Stimulated activated memory B cell treated with anti-CD40 and anti-IgM and Interleukin-4, amounts not matched to agents 10 μg/mL and 1 μg/mL and 100 μg/mL, for 72 hours (primary cell): Measurements from ENCODE around the gene ARL1.
"Not testable (repeated sequence)": the region's sequence is repeated elsewhere in the genome, so short reads cannot be mapped to it uniquely, and the experiment has no call there.

Source experiments
- ATAC-seq: fragments of 150-1000 bp; cut with Tn5 transposase; 2 replicates; pipeline ENCODE4 v1.10.0; 2021
- H3K27ac Mint-ChIP-seq: one replicate; pipeline ENCODE4 v1.8.0; 2022; ENCODE audit warnings: mild to moderate bottlenecking, mixed read lengths
- H3K27me3 Mint-ChIP-seq: one replicate; pipeline ENCODE4 v1.8.0; 2022; ENCODE audit warnings: mixed read lengths
- H3K36me3 Mint-ChIP-seq: one replicate; pipeline ENCODE4 v1.8.0; 2022; ENCODE audit warnings: mixed read lengths
- H3K4me1 Mint-ChIP-seq: one replicate; pipeline ENCODE4 v1.8.0; 2022; ENCODE audit warnings: mixed read lengths
- H3K4me3 Mint-ChIP-seq: one replicate; pipeline ENCODE4 v1.8.0; 2022; ENCODE audit warnings: mild to moderate bottlenecking, moderate library complexity, mixed read lengths
- H3K9me3 Mint-ChIP-seq: one replicate; pipeline ENCODE4 v1.8.0; 2022; ENCODE audit warnings: mixed read lengths

Gene ARL1

DNA sequence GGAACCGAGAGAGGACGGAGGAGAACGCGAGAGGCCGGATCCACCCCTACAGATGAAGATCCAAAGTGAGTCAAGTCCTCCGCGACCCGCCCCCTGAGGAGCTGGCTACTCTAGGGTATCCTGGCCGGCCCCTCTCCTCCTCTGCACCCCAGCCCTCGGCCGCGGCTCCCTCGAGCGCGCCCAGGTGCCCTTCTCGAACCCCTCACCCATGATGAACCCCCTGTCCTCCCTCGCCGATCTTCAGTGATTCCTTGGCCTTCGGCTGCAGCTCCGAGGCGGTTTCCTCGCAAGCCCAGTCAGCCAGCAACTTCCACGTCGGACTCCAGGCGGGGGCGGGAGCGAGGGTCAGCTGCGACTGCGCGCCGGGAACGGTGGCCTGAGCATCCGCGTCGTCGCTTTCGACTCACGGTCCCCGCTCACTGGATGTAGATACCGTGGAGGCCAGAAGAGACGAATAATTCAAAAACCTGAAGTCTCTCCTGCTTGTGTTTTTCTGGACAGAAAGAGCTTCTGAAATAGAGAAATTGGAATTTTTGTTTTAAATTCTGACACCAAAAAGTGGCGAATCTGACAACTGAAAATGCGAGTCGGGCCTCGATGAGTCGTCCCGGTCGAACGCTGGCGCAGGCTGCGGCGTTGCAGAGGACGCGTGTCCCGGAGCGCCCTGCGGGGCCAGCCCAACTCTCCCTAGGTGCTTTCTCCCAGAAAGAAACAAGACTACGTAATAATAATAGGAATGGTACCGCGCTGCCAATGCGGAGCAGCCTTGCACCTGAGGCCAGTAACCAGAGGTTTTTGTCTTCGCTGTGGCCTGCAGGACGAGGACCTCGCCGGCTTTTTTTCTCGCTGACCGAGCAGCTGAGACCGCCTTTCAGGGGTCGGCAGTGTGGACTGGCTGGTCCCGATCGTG is at the start of gene ARL1:
Gene ARL1 (minus strand): TSS at position 337 of the 910 bp plus-strand sequence. CDS start 127 bp downstream, at position 210.
- Mint-ChIP-seq H3K4me1 (peaks cover 26% of the 10 kb centered on the region), H3K36me3 (no peaks in the 10 kb centered on the region), H3K4me3 (peak within 1 kb of the TSS; percentile 92), H3K27me3 (no peaks in the 10 kb centered on the region), H3K27ac (peak within 1 kb of the TSS; percentile 96), H3K9me3 (no peaks in the 10 kb centered on the region)
- ATAC-seq, result peak; percentile 91

DNA sequence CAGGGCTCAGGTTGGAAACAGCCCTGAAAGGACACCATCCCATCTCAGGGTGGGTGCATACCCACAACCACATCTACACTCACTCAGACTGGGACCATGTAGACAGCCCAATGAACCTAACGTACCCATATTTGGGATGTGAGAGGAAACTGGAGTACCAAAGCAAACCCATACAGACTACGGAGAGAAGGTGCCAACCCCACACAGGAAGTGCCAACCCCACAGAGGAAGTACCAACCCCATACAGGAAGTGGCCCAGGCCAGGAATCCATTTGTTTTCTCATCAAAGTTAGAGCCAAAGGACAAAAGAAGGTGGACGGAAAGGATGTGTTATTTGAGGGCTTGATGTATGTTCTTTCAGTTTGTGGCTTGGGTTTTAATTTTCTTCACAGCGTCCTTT is 48.1 kb upstream of the ARL1 start:
- no peak for ATAC-seq
- Mint-ChIP-seq H3K4me1 (peaks cover 4% of the 10 kb centered on the region), H3K27ac (no peak overlapping the region), H3K4me3 (no peak overlapping the region), H3K9me3 (peaks cover 5% of the 10 kb centered on the region), H3K36me3 (no peaks in the 10 kb centered on the region), H3K27me3 (no peaks in the 10 kb centered on the region)

DNA sequence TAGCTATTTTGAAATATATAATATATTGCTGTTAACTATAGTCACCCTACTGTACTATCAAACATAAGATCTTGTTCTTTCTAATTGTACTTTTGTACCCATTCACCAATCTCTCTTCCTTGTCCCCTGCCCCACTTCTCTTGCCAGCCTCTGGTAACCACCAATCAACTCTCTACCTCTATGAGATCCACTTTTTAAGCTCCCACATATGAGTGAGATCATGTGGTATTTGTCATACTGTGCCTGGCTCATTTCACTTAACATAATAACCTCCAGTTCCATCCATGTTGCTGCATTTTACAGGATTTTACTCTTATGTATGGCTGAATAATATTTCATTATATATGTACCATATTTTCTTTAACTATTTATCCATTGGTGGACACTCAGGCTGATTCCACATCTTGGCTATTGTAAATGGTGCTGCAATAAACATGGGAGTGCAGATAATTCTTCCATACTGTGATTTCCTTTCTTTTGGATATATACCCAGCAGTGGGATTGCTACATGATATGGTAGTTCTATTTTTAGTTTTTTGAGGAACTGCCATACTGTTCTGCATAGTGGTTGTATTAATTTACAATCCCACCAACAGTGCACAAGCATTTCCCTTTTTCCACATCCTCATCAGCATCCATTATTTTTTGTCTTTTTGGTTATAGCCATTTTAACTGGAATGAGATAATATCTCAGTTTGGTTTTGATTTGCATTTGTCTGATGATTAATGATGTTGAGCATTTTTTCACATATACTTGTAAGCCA is 34.1 kb upstream of the ARL1 start:
- no peaks in the 10 kb centered on the region for H3K27me3 Mint-ChIP-seq
- no peaks in the 10 kb centered on the region for H3K36me3 Mint-ChIP-seq
- no peaks in the 10 kb centered on the region for H3K9me3 Mint-ChIP-seq
- no peaks in the 10 kb centered on the region for H3K4me1 Mint-ChIP-seq
- ATAC-seq, result no peak
- no peak overlapping the region for H3K4me3 Mint-ChIP-seq
- H3K27ac Mint-ChIP-seq, result no peak overlapping the region

DNA sequence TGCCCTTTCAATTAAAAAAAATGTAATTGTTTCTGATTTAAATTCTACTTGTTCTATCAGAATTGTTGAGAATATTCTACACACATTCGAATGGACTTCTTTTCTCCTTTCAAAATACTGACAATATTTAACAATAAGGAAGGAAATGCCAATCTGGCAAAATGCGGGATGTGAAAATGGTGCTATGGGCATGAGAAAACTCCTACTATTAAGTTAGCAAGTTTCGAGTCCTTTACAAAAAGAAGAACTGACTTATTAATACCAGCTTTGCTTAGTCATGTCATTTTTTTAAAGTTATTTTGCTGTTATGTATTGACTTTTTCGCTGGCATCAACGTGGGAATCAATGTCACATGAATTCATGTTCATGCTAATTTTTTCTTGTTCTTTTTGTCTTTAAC is 31.7 kb upstream of the ARL1 start:
- H3K27me3 Mint-ChIP-seq, result no peaks in the 10 kb centered on the region
- no peak overlapping the region for H3K4me3 Mint-ChIP-seq
- no peak overlapping the region for H3K27ac Mint-ChIP-seq
- H3K36me3 Mint-ChIP-seq, result no peaks in the 10 kb centered on the region
- no peaks in the 10 kb centered on the region for H3K9me3 Mint-ChIP-seq
- H3K4me1 Mint-ChIP-seq, result no peaks in the 10 kb centered on the region
- no peak for ATAC-seq

DNA sequence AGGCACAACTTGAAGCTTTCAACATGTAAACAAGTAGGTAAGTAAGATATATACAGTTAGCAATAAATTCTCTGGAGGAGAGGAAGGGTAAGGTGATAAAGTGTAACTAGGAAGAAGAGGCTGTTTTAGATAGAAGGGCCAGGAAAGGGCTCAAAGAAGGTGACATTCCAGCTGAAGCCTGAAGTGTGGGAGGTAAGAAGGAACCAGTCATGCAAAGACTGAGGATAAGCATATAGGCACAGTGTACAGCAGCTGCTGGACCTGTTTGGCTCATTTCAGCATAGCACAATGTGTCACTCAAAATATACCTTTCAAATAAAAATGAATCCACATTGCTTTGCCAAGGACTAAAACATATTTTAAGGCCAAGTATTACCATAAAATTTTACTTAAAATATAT is 28.6 kb upstream of the ARL1 start:
- no peak for ATAC-seq

DNA sequence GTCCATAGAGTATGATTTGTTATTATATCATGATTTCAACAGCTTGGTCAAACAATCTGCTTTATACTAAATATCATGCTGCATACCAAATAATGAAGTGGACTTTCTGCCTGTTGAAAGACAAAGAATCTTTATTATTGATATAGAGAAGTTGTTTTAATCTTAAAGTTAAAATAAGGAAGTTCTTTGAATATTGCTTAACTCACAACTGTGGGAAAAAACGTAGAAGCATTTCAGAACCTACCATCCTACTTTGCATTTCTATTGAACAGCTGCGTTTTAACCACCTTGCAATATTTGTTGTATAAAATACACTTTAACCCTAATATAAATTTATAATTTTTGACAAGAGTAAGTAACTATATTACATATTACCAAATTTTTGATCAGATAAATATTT is 22.9 kb upstream of the ARL1 start:
- Mint-ChIP-seq H3K9me3 (no peaks in the 10 kb centered on the region), H3K27ac (no peak overlapping the region)

More for the DNA sequence above, 28.6 kb upstream of the ARL1 start:
- H3K4me1 Mint-ChIP-seq, result no peaks in the 10 kb centered on the region
- H3K4me3 Mint-ChIP-seq, result no peak overlapping the region
- no peaks in the 10 kb centered on the region for H3K9me3 Mint-ChIP-seq
- no peak overlapping the region for H3K27ac Mint-ChIP-seq
- H3K27me3 Mint-ChIP-seq, result no peaks in the 10 kb centered on the region
- H3K36me3 Mint-ChIP-seq, result no peaks in the 10 kb centered on the region

DNA sequence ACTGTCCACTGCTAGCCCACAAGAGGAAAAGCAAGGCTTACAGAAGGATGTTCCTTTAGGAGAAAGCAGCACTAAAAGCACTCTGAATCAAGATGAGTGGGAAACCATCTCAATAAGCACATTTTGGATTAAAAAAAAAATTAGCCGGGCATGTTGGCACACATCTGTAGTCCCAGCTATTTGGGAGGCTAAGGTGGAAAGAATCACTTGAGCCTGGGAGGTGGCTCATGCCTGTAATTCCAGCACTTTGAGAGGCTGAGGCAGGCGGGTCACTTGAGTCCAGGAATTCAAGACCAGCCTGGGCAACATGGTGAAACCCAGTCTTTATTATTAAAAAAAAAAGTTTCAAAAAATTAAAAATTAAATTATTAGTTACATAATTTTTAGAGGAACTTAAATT is 17.0 kb upstream of the ARL1 start:
- H3K9me3 Mint-ChIP-seq, result no peaks in the 10 kb centered on the region
- H3K4me1 Mint-ChIP-seq, result no peaks in the 10 kb centered on the region

More for the DNA sequence above, 22.9 kb upstream of the ARL1 start:
- no peaks in the 10 kb centered on the region for H3K4me1 Mint-ChIP-seq
- H3K36me3 Mint-ChIP-seq, result no peaks in the 10 kb centered on the region
- H3K27me3 Mint-ChIP-seq, result no peaks in the 10 kb centered on the region
- no peak for ATAC-seq
- H3K4me3 Mint-ChIP-seq, result no peak overlapping the region

DNA sequence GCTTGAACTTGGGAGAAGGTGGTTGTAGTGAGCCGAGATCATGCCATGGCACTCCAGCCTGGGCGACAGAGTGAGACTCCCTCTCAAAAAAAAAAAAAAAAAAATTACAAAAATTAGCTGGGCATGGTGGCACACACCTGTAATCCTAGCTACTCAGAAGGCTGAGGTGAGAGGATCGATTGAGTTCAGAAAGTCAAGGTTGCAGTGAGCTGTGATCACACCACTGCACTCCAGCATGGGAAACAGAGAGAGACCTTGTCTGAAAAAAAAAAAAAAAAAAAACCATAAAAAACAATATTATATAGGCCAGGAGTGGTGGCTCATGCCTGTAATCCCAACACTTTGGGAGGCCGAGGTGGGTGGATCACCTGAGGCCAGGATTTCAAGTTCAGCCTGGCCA is 14.5 kb upstream of the ARL1 start:
- H3K4me1 Mint-ChIP-seq, H3K27me3 Mint-ChIP-seq, ATAC-seq, H3K36me3 Mint-ChIP-seq, H3K9me3 Mint-ChIP-seq, H3K4me3 Mint-ChIP-seq, H3K27ac Mint-ChIP-seq: not testable (repeated sequence)

More for the DNA sequence above, 17.0 kb upstream of the ARL1 start:
- no peak for ATAC-seq
- Mint-ChIP-seq H3K36me3 (no peaks in the 10 kb centered on the region), H3K27me3 (no peaks in the 10 kb centered on the region), H3K4me3 (no peak overlapping the region), H3K27ac (no peak overlapping the region)

DNA sequence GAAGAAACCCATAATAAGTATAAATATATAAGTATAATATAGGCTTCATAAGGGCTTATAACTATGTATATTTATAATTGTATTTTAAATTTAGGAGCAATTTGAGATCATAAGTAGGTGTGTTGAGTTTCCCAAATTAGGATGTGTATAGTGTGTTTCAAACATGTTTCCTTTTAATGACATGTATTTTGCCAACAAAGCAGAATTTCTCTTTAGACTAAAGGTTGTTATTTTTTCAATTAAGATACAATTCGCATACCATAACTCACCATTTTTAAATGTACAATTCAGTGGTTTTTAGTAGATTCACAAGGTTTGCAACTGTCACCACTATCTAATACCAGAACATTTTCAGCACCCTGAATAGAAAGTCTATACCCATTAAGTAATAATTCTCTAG is 7.7 kb upstream of the ARL1 start:
- Mint-ChIP-seq H3K9me3 (no peaks in the 10 kb centered on the region), H3K4me3 (no peak overlapping the region), H3K4me1 (no peaks in the 10 kb centered on the region), H3K27me3 (no peaks in the 10 kb centered on the region), H3K27ac (no peak overlapping the region), H3K36me3 (no peaks in the 10 kb centered on the region)
- ATAC-seq, result no peak

DNA sequence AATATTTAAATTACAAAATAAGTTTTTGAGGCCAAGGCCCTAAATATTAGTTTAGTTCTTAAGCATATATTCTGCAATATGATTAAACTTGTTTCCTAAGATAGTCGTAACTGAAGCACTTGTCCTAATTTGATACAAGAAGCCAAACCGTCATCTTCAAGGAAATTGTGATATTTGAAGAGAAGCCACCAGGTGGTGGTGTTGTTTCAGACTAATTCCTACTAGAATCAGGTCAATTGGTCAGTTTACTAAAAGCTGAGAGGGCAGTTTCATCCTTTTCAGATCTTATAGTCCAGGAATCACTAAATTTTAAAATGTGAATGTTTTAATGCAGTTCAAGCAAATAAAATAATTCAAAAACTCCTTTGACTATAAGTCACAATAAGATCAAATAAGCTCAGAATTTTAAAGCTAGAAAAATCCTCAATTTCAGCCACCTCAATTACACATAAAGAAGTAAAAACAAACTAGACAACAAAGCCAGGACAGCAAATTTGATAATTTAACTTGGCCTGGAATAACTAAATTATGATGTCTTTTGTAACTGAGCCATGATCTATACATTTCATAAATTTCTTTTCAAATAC is 7.1 kb upstream of the ARL1 start:
- Mint-ChIP-seq H3K27me3 (no peaks in the 10 kb centered on the region), H3K4me1 (no peaks in the 10 kb centered on the region), H3K4me3 (no peak overlapping the region), H3K27ac (no peak overlapping the region), H3K36me3 (no peaks in the 10 kb centered on the region), H3K9me3 (no peaks in the 10 kb centered on the region)
- no peak for ATAC-seq

DNA sequence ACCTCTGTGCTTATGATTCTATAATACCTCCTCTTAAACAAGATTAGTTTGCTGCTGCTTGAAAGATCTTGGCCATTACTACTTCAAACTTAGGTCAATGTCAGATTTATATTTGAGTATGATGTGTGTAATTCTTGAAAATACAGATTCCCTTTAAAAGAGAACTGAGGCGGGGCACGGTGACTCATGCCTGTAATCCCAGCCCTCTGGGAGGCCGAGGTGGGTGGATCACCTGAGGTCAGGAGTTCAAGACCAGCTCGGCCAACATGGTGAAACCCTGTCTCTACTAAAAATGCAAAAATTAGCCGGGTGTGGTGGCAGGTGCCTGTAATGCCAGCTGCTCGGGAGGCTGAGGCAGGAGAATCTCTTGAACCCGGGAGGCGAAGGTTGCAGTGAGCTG is 2.6 kb upstream of the ARL1 start:
- not testable (repeated sequence) for H3K9me3 Mint-ChIP-seq, H3K27ac Mint-ChIP-seq, H3K4me3 Mint-ChIP-seq, H3K36me3 Mint-ChIP-seq, ATAC-seq, H3K27me3 Mint-ChIP-seq
- H3K4me1 Mint-ChIP-seq, result peaks cover 20% of the 10 kb centered on the region

DNA sequence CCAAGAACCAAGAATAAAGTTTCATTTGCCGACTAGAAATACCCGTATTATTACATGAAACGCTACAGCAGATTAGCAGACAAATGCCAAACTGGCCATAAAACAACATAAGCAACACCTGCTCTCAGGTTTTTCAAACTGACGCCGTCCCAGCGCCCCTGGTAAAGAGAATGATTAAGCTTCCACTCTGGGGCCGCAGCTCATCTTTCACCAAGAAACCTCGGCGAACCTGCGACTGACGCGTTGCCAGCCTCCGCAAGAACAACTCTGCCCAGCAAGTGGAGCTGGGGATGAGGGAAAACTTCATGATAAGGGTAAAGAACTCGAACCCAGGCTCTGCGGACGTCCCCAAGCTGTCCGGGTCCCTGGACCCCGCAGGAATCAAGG is 530 bp downstream of the ARL1 start:
- peak overlapping the region; percentile 92 for H3K4me3 Mint-ChIP-seq
- peak; percentile 13 for ATAC-seq
- no peaks in the 10 kb centered on the region for H3K9me3 Mint-ChIP-seq
- no peaks in the 10 kb centered on the region for H3K36me3 Mint-ChIP-seq
- no peaks in the 10 kb centered on the region for H3K27me3 Mint-ChIP-seq
- peaks cover 26% of the 10 kb centered on the region for H3K4me1 Mint-ChIP-seq
- peak overlapping the region; percentile 96 for H3K27ac Mint-ChIP-seq

DNA sequence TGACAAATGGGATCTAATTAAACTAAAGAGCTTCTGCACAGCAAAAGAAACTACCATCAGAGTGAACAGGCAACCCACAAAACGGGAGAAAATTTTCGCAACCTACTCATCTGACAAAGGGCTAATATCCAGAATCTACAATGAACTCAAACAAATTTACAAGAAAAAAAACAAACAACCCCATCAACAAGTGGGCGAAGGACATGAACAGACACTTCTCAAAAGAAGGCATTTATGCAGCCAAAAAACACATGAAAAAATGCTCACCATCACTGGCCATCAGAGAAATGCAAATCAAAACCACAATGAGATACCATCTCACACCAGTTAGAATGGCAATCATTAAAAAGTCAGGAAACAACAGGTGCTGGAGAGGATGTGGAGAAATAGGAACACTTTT is 16.4 kb downstream of the ARL1 start:
- H3K4me3 Mint-ChIP-seq, H3K27ac Mint-ChIP-seq, H3K4me1 Mint-ChIP-seq, H3K27me3 Mint-ChIP-seq, ATAC-seq, H3K9me3 Mint-ChIP-seq: not testable (repeated sequence)
- peaks cover 51% of the 10 kb centered on the region for H3K36me3 Mint-ChIP-seq

DNA sequence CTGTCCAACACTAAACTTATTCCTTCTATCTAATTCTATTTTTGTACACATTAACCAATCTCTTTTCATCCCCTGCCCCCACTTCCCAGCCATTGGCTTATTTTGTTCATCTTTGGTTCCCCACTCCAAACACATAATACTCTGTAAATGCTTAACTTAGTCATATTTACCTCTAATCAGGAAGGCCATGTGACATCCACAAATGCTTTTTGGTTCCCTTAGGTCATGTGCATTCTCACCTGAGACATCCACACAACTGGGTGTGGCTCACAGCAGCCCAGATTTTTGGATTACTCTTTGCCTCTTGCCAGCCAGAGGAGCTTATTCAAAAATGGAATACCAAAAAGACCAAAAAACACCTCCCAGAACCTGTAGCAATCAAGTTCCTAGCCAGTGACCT is 28.4 kb downstream of the ARL1 start:
- Mint-ChIP-seq H3K27me3 (no peaks in the 10 kb centered on the region), H3K4me1 (no peaks in the 10 kb centered on the region), H3K36me3 (peaks cover 73% of the 10 kb centered on the region), H3K9me3 (no peaks in the 10 kb centered on the region), H3K4me3 (no peak overlapping the region), H3K27ac (peak overlapping the region; percentile 3)
- no peak for ATAC-seq

DNA sequence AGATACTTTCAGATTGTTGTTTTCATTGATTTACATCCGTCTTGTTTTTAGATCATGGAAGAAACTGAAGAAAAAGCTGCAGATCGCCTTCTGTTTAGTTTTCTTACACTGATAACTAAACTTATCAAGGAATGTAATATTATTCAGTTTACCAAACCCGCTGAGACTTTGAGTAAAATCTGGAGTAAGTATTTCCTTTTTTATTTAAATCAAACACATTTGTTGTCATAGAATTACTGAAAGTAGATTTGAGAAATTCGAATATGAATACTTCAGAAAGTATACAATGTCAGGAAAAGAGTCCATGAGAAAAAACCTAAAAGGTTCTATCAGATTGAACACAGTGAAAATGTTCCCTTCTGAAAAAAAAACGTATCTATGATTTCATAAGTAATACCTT is 32.0 kb downstream of the ARL1 start:
- Mint-ChIP-seq H3K4me1 (no peaks in the 10 kb centered on the region), H3K36me3 (peaks cover 71% of the 10 kb centered on the region)

More for the DNA sequence above, 32.0 kb downstream of the ARL1 start:
- no peak overlapping the region for H3K4me3 Mint-ChIP-seq
- no peaks in the 10 kb centered on the region for H3K27me3 Mint-ChIP-seq
- ATAC-seq, result no peak
- H3K9me3 Mint-ChIP-seq, result no peaks in the 10 kb centered on the region
- H3K27ac Mint-ChIP-seq, result peak overlapping the region; percentile 25
